GM18498 (cell line): ENCODE results near the gene ZNF358.
A peak's percentile ranks its signal among the peaks of the same experiment; 100 is the strongest.

ENCODE experiments used
- ATAC-seq: cut with Tn5 transposase; IDR thresholded peaks from one replicate; pipeline ENCODE4 v1.9.1; 2021; ENCODE audit warnings: mild to moderate bottlenecking, moderate library complexity; ENCODE audit not compliant: unreplicated experiment

ZNF358 gene

GRCh38 chr19:7519361-7520130 is 3.6 kb downstream of the ZNF358 start:
- no peak for ATAC-seq

GRCh38 chr19:7520131-7521051 is 4.5 kb downstream of the ZNF358 start:
- ATAC-seq = no peak

GRCh38 chr19:7521551-7522071 is 5.7 kb downstream of the ZNF358 start:
- no peak for ATAC-seq

GRCh38 chr19:7522072-7522922 is 6.4 kb downstream of the ZNF358 start, which contains the start of gene MCOLN1:
TSS of gene MCOLN1 (plus strand) at chr19:7522624. CDS start at chr19:7522751, 127 bp downstream.
- ATAC-seq = peak; percentile 89

GRCh38 chr19:7522923-7523667 is 7.2 kb downstream of the ZNF358 start:
- ATAC-seq = no peak

- no peak for ATAC-seq
Observed at GRCh38 chr19:7524523-7524922, 8.6 kb downstream of the ZNF358 start.

GRCh38 chr19:7524992-7525739 is 9.3 kb downstream of the ZNF358 start:
- no peak for ATAC-seq

- ATAC-seq = no peak
Observed at GRCh38 chr19:7526059-7526929, 10.4 kb downstream of the ZNF358 start.

GRCh38 chr19:7527516-7528191 is 11.8 kb downstream of the ZNF358 start:
- no peak for ATAC-seq

GRCh38 chr19:7528192-7528519 is 12.3 kb downstream of the ZNF358 start:
- no peak for ATAC-seq

GRCh38 chr19:7528522-7529245 is 12.8 kb downstream of the ZNF358 start:
- no peak for ATAC-seq

- no peak for ATAC-seq
Observed at GRCh38 chr19:7529246-7529600, 13.3 kb downstream of the ZNF358 start.

GRCh38 chr19:7529610-7530490 is 13.9 kb downstream of the ZNF358 start:
- ATAC-seq = no peak

GRCh38 chr19:7533281-7533885 is 17.5 kb downstream of the ZNF358 start:
- ATAC-seq = no peak

GRCh38 chr19:7533925-7534480 is 18.1 kb downstream of the ZNF358 start:
- peak; percentile 38 for ATAC-seq
